HG03280 (cell line): ENCODE results near the gene OR2AE1.
A peak's percentile ranks its signal among the peaks of the same experiment; 100 is the strongest.
"Not testable (repeated sequence)": the region's sequence is repeated elsewhere in the genome, so short reads cannot be mapped to it uniquely, and the experiment has no call there.

Experiments
- ATAC-seq: cut with Tn5 transposase; IDR thresholded peaks from one replicate; pipeline ENCODE4 v1.9.1; 2021; ENCODE audit warnings: mild to moderate bottlenecking, moderate library complexity; ENCODE audit not compliant: unreplicated experiment

OR2AE1 gene

GRCh38 chr7:99876933-99877332 is at the start of gene OR2AE1:
TSS of gene OR2AE1 (minus strand) at chr7:99877033. CDS start at chr7:99877033, 0 bp downstream.
- no peak for ATAC-seq

- no peak for ATAC-seq
Observed at GRCh38 chr7:99926321-99926720, 49.5 kb upstream of the OR2AE1 start.

GRCh38 chr7:99923200-99923599 is 46.4 kb upstream of the OR2AE1 start:
- ATAC-seq = no peak

GRCh38 chr7:99920149-99920548 is 43.3 kb upstream of the OR2AE1 start:
- no peak for ATAC-seq

- no peak for ATAC-seq
Observed at GRCh38 chr7:99919814-99920112, 42.9 kb upstream of the OR2AE1 start.

GRCh38 chr7:99918959-99919813 is 42.4 kb upstream of the OR2AE1 start, which contains the start of gene TRIM4:
TSS of gene TRIM4 (minus strand) at chr7:99919530. CDS start at chr7:99919401, 129 bp downstream.
- peak; percentile 97 for ATAC-seq

GRCh38 chr7:99910976-99911375 is 34.1 kb upstream of the OR2AE1 start:
- no peak for ATAC-seq

GRCh38 chr7:99901581-99901980 is 24.7 kb upstream of the OR2AE1 start:
- ATAC-seq = no peak

- no peak for ATAC-seq
Observed at GRCh38 chr7:99899830-99900519, 23.1 kb upstream of the OR2AE1 start.

GRCh38 chr7:99898836-99899235 is 22.0 kb upstream of the OR2AE1 start:
- no peak for ATAC-seq

GRCh38 chr7:99898023-99898357 is 21.2 kb upstream of the OR2AE1 start:
- ATAC-seq = no peak

- no peak for ATAC-seq
Observed at GRCh38 chr7:99897322-99898022, 20.6 kb upstream of the OR2AE1 start.

- ATAC-seq = no peak
Observed at GRCh38 chr7:99894738-99895137, 17.9 kb upstream of the OR2AE1 start.

- no peak for ATAC-seq
Observed at GRCh38 chr7:99893280-99893679, 16.4 kb upstream of the OR2AE1 start.

GRCh38 chr7:99890348-99890747 is 13.5 kb upstream of the OR2AE1 start:
- not testable (repeated sequence) for ATAC-seq

- ATAC-seq = not testable (repeated sequence)
Observed at GRCh38 chr7:99888366-99888765, 11.5 kb upstream of the OR2AE1 start.

GRCh38 chr7:99881370-99881769 is 4.5 kb upstream of the OR2AE1 start:
- ATAC-seq = no peak

- ATAC-seq = no peak
Observed at GRCh38 chr7:99876491-99876890, 342 bp downstream of the OR2AE1 start.

- no peak for ATAC-seq
Observed at GRCh38 chr7:99868246-99868645, 8.6 kb downstream of the OR2AE1 start.

- ATAC-seq = not testable (repeated sequence)
Observed at GRCh38 chr7:99867477-99867876, 9.4 kb downstream of the OR2AE1 start.

GRCh38 chr7:99863847-99864440 is 12.9 kb downstream of the OR2AE1 start:
- ATAC-seq = no peak
